Thoracic aorta (tissue), 2 donors: Measurements from ENCODE around the gene MAN1C1. TPM values are rescaled to one million over a fixed set of nuclear protein-coding genes. Genes with fewer than 3 reads are reported as not detected.

Experiments
- ATAC-seq: fragments of 150-250 bp; one replicate; pipeline ENCODE4 v1.8.0; 2017; ENCODE audit warnings: low read depth; ENCODE audit not compliant: insufficient number of reproducible peaks, low FRiP score
- DNase-seq: peaks from one replicate; pipeline ENCODE4 v3.0.0-alpha.2; 2020; ENCODE audit warnings: low spot score
- H3K27ac ChIP-seq, 2 donors: fragments of 200-600 bp; sonication (generic); 1 replicate in 1 of 2; 2 replicates in 1 of 2; pipeline ENCODE4 v1.5.1; 2016; ENCODE audit warnings: mild to moderate bottlenecking in 2 of 2, moderate library complexity in 2 of 2
- H3K27me3 ChIP-seq: fragments of 200-600 bp; sonication (generic); replicated peaks from 2 replicates; pipeline ENCODE4 v1.6.0; 2016; ENCODE audit warnings: mild to moderate bottlenecking; ENCODE audit not compliant: insufficient read depth
- H3K36me3 ChIP-seq: fragments of 200-600 bp; sonication (generic); one replicate; pipeline ENCODE4 v1.5.1; 2016
- H3K4me1 ChIP-seq, 2 donors: fragments of 200-600 bp; sonication (generic); 1 replicate in 1 of 2; 2 replicates in 1 of 2; pipeline versions ENCODE4 v1.5.1 to v1.6.0; 2016; ENCODE audit warnings: low read depth in 2 of 2, mild to moderate bottlenecking in 1 of 2; ENCODE audit not compliant: control insufficient read depth in 1 of 2
- H3K4me3 ChIP-seq: fragments of 200-600 bp; sonication (generic); 2 replicates; pipeline ENCODE4 v1.5.1; 2016; ENCODE audit warnings: mild to moderate bottlenecking
- H3K9me3 ChIP-seq: fragments of 200-600 bp; sonication (generic); 2 replicates; pipeline ENCODE4 v1.5.1; 2016
- CTCF ChIP-seq: fragments of 200-600 bp; sonication (generic); IDR thresholded peaks from one replicate; pipeline ENCODE4 v1.5.1; 2019; ENCODE audit warnings: antibody characterized with exemption
- total RNA-seq, 2 donors: library from RNA; depleted of rRNA; stranded (reverse); fragments of >200 nt; gene quantifications; one replicate each; pipeline versions ENCODE4 v1.1.0 to v1.2.3, GENCODE V29; 2016

The MAN1C1 gene
- total RNA-seq, 2 donors from 2014 or later = 21.0 to 26.0 TPM

- Histone ChIP-seq H3K27me3 (no peaks in the 10 kb centered on the region), H3K9me3 (no peaks in the 10 kb centered on the region), H3K4me3 (no peak overlapping the region), H3K36me3 (no peaks in the 10 kb centered on the region), H3K27ac (no peak overlapping the region), H3K4me1 (peaks cover 11 to 20% of the 10 kb centered on the region in 2 donors)
- no peak for ATAC-seq
- no peak for TF ChIP-seq CTCF
- no peak for DNase-seq
Measured at GRCh38 chr1:25645637-25646400, 29.2 kb downstream of the MAN1C1 start.

GRCh38 chr1:25647106-25647505, 30.5 kb downstream of the MAN1C1 start:
- H3K36me3 ChIP-seq = no peaks in the 10 kb centered on the region
- no peak overlapping the region for H3K27ac ChIP-seq
- no peak for TF ChIP-seq CTCF
- H3K9me3 ChIP-seq = no peaks in the 10 kb centered on the region
- no peak overlapping the region for H3K4me3 ChIP-seq
- ATAC-seq (no peak), DNase-seq (no peak)
- H3K27me3 ChIP-seq = no peaks in the 10 kb centered on the region
- peaks cover 5 to 18% of the 10 kb centered on the region in 2 donors for H3K4me1 ChIP-seq

- Histone ChIP-seq H3K4me1 (peaks cover 8 to 18% of the 10 kb centered on the region in 2 donors), H3K36me3 (no peaks in the 10 kb centered on the region), H3K27ac (no peak overlapping the region), H3K4me3 (no peak overlapping the region), H3K27me3 (no peaks in the 10 kb centered on the region), H3K9me3 (no peaks in the 10 kb centered on the region)
- ATAC-seq (no peak), DNase-seq (no peak)
- no peak for TF ChIP-seq CTCF
Measured at GRCh38 chr1:25647863-25648262, 31.3 kb downstream of the MAN1C1 start.

- H3K9me3 ChIP-seq = no peaks in the 10 kb centered on the region
- DNase-seq (no peak), ATAC-seq (no peak)
- peaks cover 6 to 21% of the 10 kb centered on the region in 2 donors for H3K4me1 ChIP-seq
- no peak overlapping the region for H3K27ac ChIP-seq
- H3K27me3 ChIP-seq = no peaks in the 10 kb centered on the region
- no peak for TF ChIP-seq CTCF
- H3K4me3 ChIP-seq = no peak overlapping the region
- no peaks in the 10 kb centered on the region for H3K36me3 ChIP-seq
Measured at GRCh38 chr1:25648681-25649440, 32.3 kb downstream of the MAN1C1 start.

- no peak overlapping the region for H3K27ac ChIP-seq
- TF ChIP-seq CTCF = no peak
- H3K4me3 ChIP-seq = no peak overlapping the region
- peaks cover 6 to 21% of the 10 kb centered on the region in 2 donors for H3K4me1 ChIP-seq
- no peaks in the 10 kb centered on the region for H3K27me3 ChIP-seq
- DNase-seq (no peak), ATAC-seq (no peak)
- no peaks in the 10 kb centered on the region for H3K9me3 ChIP-seq
- H3K36me3 ChIP-seq = no peaks in the 10 kb centered on the region
Measured at GRCh38 chr1:25649505-25650288, 33.1 kb downstream of the MAN1C1 start.
